Suprapubic skin (tissue), 4 donors: ENCODE measurements around the gene MZF1. TPM values are rescaled to one million over a fixed set of nuclear protein-coding genes. Genes with fewer than 3 reads are reported as not detected.

Source experiments
- DNase-seq, 2 donors: peaks; one replicate each; pipeline ENCODE4 v3.0.0-alpha.2; 2019; ENCODE audit warnings: low spot score in 2 of 2
- H3K27ac ChIP-seq: fragments of 200-600 bp; sonication (generic); one replicate; pipeline ENCODE4 v1.5.1; 2019
- H3K27me3 ChIP-seq: fragments of 200-600 bp; sonication (generic); one replicate; pipeline ENCODE4 v1.5.1; 2019
- H3K36me3 ChIP-seq: fragments of 200-600 bp; sonication (generic); one replicate; pipeline ENCODE4 v1.5.1; 2019
- H3K4me1 ChIP-seq: fragments of 200-600 bp; sonication (generic); one replicate; pipeline ENCODE4 v1.5.1; 2019
- H3K4me3 ChIP-seq: fragments of 200-600 bp; sonication (generic); one replicate; pipeline ENCODE4 v1.5.1; 2019; ENCODE audit warnings: mild to moderate bottlenecking
- H3K9me3 ChIP-seq: fragments of 200-600 bp; sonication (generic); one replicate; pipeline ENCODE4 v1.5.1; 2019
- EP300 ChIP-seq: sonication (generic); formaldehyde crosslinking; IDR thresholded peaks from one replicate; pipeline ENCODE4 v1.6.1; 2017; ENCODE audit warnings: antibody characterized with exemption
- POLR2A ChIP-seq, 2 donors: fragments of 450-650 bp; IDR thresholded peaks; one replicate each; pipeline ENCODE4 v1.6.1; 2017; ENCODE audit warnings: antibody characterized with exemption in 2 of 2, mild to moderate bottlenecking in 2 of 2, moderate library complexity in 2 of 2
- POLR2AphosphoS5 ChIP-seq, 3 donors: sonication (generic); formaldehyde crosslinking; IDR thresholded peaks; one replicate each; pipeline ENCODE4 v1.6.1; 2017; ENCODE audit warnings: antibody characterized with exemption in 3 of 3
- WGBS: methylation state at CpG from one replicate; pipeline ENCODE4 v1.1.5; 2018; 5-methylcytosine and 5-hydroxymethylcytosine counted together
- total RNA-seq, 4 donors: library from RNA; depleted of rRNA; stranded (reverse); fragments of >200 nt; gene quantifications; one replicate each; pipeline ENCODE4 v1.1.0, GENCODE V29; 2016
- TF ChIP-seq, protein P1 (sequence below), 2 donors: fragments of 200-600 bp in 1 of 2; fragments of 450-650 bp in 1 of 2; sonication (generic) in 1 of 2; IDR thresholded peaks; one replicate each; pipeline ENCODE4 v1.5.1; 2016 to 2019; ENCODE audit warnings: antibody characterized with exemption in 2 of 2, mild to moderate bottlenecking in 1 of 2, moderate library complexity in 1 of 2

The MZF1 gene
- total RNA-seq, 4 donors from 2014 or later, result 29.0 to 53.2 (median 37.5) TPM

DNA sequence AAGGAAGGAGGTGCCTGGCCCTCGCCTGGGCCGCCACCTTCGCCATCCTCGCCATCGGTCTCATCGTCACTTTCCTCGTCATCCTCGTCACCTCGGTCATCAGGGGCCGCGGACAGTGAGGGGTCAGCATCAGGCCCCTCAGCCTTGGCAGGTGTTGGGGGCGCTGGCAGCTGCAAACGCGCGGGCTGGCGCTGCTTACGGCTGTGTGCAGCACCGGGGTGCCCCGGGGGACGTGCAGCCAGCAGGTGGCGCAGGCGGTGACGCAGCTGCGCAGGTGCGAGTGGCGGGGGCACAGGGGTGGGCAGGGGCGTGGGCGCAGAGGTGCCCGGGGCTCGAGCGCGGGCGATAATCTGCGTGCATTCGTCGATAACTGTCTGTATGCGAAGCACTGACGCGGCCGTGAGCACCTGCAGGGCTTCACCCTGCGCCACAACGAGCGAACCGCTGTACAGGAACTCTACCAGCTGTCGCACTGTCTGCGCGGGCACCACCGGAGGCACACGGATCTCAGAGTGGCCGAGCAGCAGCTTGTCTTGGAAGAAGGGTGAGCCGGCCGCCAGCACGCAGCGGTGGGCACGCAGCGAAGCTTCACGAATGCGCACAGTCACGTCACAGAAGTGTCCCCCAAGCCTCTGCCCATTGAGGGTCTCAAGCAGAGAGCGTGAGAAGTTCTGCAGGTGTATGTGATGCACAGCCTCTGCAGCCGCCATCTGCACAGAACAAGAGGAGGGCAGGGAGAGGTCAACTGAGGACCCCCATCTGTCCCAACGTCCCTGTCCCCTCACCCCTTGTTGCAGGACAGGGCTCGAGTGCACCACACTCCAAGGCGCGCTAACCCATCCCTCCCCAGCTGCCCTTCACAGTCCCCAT is 55.9 kb downstream of the MZF1 start:
- H3K4me1 ChIP-seq, result peaks cover 64% of the 10 kb centered on the region
- no peak for DNase-seq
- H3K36me3 ChIP-seq, result peaks cover 20% of the 10 kb centered on the region
- H3K9me3 ChIP-seq, result no peaks in the 10 kb centered on the region
- H3K27ac ChIP-seq, result no peak overlapping the region
- peak overlapping the region; percentile 80 for H3K4me3 ChIP-seq
- WGBS, result 93% methylated on average over 41 of the region's 65 CpGs
- TF ChIP-seq POLR2AphosphoS5 (IDR thresholded peaks at IDR 0.05), result no peak
- no peak for TF ChIP-seq EP300
- no peak for TF ChIP-seq POLR2A (IDR thresholded peaks at IDR 0.05)
- TF ChIP-seq, protein P1, sequence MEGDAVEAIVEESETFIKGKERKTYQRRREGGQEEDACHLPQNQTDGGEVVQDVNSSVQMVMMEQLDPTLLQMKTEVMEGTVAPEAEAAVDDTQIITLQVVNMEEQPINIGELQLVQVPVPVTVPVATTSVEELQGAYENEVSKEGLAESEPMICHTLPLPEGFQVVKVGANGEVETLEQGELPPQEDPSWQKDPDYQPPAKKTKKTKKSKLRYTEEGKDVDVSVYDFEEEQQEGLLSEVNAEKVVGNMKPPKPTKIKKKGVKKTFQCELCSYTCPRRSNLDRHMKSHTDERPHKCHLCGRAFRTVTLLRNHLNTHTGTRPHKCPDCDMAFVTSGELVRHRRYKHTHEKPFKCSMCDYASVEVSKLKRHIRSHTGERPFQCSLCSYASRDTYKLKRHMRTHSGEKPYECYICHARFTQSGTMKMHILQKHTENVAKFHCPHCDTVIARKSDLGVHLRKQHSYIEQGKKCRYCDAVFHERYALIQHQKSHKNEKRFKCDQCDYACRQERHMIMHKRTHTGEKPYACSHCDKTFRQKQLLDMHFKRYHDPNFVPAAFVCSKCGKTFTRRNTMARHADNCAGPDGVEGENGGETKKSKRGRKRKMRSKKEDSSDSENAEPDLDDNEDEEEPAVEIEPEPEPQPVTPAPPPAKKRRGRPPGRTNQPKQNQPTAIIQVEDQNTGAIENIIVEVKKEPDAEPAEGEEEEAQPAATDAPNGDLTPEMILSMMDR (IDR thresholded peaks at IDR 0.05), result no peak
- no peaks in the 10 kb centered on the region for H3K27me3 ChIP-seq

DNA sequence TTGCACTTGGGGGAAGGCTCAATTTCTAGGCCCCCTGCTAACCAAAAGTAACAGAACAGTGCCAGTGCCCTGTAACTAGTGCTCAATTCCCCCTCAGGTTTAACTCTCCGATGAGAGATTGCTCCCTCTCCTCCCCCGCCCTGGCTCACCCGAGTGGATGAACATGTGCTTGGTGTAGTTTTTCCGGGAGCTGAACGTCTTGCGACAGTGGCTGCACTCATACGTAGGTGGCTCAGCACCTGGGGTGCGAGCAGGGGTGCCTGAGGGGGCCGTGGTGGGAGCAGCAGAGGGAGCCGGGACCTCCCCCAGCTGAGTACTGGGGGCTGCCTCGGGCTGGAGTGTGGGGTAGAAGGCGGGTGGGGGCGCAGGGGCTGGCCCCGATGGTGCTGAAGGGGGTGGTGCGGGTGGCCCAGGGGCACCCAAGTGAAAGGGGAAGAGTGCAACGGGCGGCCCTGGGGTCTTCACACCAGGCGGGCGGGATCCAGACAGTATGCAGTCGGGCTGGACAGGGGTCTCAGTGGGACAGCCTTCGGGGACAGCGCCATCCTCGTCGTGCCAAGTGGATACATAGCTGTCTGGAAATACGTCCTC is 56.8 kb downstream of the MZF1 start:
- Histone ChIP-seq H3K4me3 (no peak overlapping the region), H3K4me1 (peaks cover 64% of the 10 kb centered on the region), H3K27me3 (no peaks in the 10 kb centered on the region), H3K36me3 (peaks cover 20% of the 10 kb centered on the region), H3K27ac (no peak overlapping the region), H3K9me3 (no peaks in the 10 kb centered on the region)
- TF ChIP-seq POLR2A (IDR thresholded peaks at IDR 0.05), result no peak
- TF ChIP-seq, protein P1 (IDR thresholded peaks at IDR 0.05), result no peak
- no peak for DNase-seq
- WGBS, result 91% methylated on average over 18 of the region's 25 CpGs

DNA sequence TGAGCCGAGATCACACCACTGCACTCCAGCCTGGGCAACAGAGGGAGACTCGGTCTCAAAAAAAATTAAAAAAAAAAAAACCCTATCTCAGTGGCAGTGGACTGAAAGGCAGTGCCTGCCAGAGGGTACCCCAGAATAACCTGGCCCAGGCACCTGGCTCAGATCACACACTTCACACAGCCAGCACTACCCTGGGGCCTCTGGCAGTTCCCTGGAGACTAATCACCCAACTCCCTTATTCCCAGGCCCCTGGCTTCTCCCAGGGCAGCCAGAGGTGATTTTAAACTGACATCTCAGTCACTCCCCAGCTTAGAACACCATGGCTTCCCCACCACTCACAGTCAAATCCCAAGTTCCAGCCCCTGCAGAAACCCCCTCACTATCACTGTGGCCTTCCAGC is 57.9 kb downstream of the MZF1 start:
- no peaks in the 10 kb centered on the region for H3K9me3 ChIP-seq
- H3K27ac ChIP-seq, result no peak overlapping the region
- peaks cover 59% of the 10 kb centered on the region for H3K4me1 ChIP-seq
- peaks cover 20% of the 10 kb centered on the region for H3K36me3 ChIP-seq
- TF ChIP-seq EP300 (no peak), POLR2AphosphoS5 (IDR thresholded peaks at IDR 0.05) (no peak), POLR2A (IDR thresholded peaks at IDR 0.05) (no peak)
- TF ChIP-seq, protein P1 (IDR thresholded peaks at IDR 0.05), result no peak
- DNase-seq, result no peak
- 100% methylated on average over 2 of the region's 2 CpGs for WGBS
- H3K27me3 ChIP-seq, result no peaks in the 10 kb centered on the region
- no peak overlapping the region for H3K4me3 ChIP-seq

DNA sequence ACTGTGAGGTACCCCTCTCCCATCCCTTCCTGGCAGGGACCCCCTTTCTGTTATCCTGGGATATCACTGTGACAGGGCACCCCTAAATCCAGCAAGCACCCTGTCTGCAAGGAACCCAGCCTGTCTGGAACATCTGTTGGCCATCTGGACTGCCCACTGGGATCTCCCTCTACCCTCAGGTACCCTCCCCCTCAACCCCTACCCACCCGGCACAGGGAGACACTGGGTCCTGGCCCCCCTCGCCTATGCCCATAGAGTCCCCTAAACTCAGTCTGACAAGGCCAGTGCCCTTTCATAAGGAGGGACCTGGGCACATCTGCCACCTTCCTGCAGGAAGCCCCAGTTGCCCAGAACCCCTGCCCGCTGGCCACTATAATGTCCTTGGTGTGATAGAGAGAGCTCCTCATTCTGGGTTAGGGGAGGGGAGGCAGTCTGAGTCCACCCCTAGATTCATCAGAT is 58.5 kb downstream of the MZF1 start:
- peaks cover 56% of the 10 kb centered on the region for H3K4me1 ChIP-seq

More for the DNA sequence above, 58.5 kb downstream of the MZF1 start:
- WGBS, result 45% methylated on average over 3 of the region's 3 CpGs
- peak overlapping the region; percentile 31 for H3K27ac ChIP-seq
- H3K27me3 ChIP-seq, result no peaks in the 10 kb centered on the region
- no peak for DNase-seq
- H3K4me3 ChIP-seq, result peak overlapping the region; percentile 42
- no peaks in the 10 kb centered on the region for H3K9me3 ChIP-seq
- H3K36me3 ChIP-seq, result peaks cover 20% of the 10 kb centered on the region
- no peak for TF ChIP-seq POLR2A (IDR thresholded peaks at IDR 0.05)
- TF ChIP-seq, protein P1 (IDR thresholded peaks at IDR 0.05), result no peak
- TF ChIP-seq POLR2AphosphoS5 (IDR thresholded peaks at IDR 0.05), result no peak
- no peak for TF ChIP-seq EP300
